Glomerular visceral epithelial cell (primary cell): ENCODE results near the gene CORO1A.
"Not testable (repeated sequence)": the region's sequence is repeated elsewhere in the genome, so short reads cannot be mapped to it uniquely, and the experiment has no call there.

ENCODE experiments used
- DNase-seq: peaks from one replicate; pipeline ENCODE4 v3.0.0-alpha.2; 2016; ENCODE audit errors: extremely low spot score

The CORO1A gene

DNA sequence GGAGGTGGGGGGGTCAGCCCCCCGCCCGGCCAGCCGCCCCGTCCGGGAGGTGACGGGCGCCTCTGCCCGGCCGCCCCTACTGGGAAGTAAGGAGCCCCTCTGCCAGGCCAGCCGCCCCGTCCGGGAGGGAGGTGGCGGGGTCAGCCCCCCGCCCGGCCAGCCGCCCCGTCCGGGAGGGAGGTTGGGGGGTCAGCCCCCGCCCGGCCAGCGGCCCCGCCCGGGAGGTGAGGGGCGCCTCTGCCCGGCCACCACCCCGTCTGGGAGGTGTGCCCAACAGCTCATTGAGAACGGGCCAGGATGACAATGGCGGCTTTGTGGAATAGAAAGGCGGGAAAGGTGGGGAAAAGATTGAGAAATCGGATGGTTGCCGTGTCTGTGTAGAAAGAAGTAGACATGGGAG, 13.3 kb upstream of the CORO1A start:
- DNase-seq = not testable (repeated sequence)

- DNase-seq = no peak
Observed at GRCh38 chr16:30173054-30173453, 10.3 kb upstream of the CORO1A start.

- not testable (repeated sequence) for DNase-seq
Observed at GRCh38 chr16:30176876-30177275, 6.5 kb upstream of the CORO1A start.

GRCh38 chr16:30179195-30179594, 4.2 kb upstream of the CORO1A start:
- no peak for DNase-seq

GRCh38 chr16:30179931-30180330, 3.5 kb upstream of the CORO1A start:
- no peak for DNase-seq

DNA sequence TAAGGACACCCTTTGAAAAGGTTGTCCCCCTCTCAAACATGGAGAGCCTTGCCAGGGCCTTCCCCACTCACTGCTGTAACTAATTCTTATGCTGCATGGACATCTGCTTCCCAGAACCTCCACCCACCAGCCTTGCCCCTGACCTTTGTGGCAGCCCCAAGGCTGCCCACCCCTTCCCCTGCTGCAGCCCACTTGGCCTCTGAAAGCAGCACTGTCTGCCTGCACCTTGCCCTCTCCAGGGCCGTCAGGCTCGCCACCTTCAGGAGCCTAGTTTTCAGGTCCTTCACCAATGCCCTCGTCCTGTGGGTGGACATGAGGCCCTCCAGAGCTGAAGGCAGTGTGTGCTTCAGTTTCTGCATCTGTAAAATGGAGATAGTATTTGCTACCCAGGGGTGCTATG, 2.7 kb upstream of the CORO1A start:
- no peak for DNase-seq

DNA sequence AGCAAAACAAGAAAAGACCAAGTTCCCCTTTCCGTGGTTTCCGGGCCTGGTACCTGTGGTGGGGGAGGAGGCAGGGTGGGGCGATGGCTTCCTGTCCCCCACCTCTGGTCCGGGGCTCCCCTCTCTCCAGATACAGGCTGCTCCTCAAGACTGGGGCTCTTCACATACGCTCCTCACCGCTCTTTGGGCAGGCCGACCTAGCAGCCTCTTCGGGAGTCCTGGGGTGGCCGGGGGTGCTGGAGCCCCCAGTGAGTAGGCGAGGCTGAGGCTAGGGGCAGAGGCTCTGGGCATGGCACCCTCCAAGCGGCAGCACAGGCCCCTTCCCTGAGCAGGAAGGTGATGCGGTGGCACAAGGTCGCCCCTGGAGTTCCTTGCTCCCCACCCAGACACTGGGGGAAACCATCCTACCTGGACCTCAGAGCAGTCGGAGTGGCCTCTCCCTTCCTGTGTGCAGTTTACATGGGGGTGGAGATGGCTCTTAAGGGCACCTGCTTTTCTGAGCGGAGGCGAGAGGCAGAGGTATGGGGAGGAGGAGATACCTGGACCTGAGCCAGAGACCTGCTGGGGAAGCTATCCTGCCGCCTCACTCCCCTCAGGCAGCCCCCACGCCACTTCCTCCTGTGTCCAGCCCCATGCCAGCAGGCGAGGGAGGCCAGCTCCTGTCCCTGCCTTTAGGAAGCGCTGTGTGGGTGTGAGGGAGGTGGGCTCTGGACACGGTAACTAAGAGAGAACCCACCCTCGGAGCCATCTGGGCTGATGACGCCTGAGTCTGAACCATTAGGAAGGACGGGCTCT, 891 bp downstream of the CORO1A start:
- DNase-seq = no peak

DNA sequence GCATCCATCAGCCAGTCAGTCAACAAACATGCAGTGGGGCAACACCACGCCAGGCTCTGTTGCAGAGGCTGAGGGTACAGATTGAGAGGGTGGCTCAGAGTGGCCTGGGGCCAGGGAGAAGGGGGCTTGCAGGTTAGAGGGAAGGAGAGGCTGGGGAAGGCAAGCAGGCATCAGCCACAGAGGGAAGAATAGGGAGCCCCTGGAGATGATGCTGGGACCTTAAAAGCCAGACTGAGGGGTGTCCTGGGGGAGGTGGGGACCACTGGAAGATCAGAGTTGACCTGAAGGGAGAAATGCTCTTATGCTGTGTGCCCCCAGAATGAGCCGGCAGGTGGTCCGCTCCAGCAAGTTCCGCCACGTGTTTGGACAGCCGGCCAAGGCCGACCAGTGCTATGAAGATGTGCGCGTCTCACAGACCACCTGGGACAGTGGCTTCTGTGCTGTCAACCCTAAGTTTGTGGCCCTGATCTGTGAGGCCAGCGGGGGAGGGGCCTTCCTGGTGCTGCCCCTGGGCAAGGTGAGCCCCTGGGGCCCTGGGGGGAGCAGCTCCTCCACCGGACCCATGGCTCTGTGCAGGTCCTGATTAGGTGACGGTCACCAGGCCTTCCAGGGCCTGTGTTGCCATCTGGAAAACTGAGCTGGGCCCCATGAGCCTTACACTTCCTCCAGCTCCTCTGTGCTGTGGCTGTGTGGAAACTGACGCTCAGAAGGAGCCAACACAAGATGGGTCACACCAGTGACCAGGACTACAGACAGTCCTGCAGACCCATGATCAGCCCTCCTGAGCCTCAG, 1.7 kb downstream of the CORO1A start:
- DNase-seq = no peak

- no peak for DNase-seq
Observed at GRCh38 chr16:30185683-30186421, 2.5 kb downstream of the CORO1A start.

DNA sequence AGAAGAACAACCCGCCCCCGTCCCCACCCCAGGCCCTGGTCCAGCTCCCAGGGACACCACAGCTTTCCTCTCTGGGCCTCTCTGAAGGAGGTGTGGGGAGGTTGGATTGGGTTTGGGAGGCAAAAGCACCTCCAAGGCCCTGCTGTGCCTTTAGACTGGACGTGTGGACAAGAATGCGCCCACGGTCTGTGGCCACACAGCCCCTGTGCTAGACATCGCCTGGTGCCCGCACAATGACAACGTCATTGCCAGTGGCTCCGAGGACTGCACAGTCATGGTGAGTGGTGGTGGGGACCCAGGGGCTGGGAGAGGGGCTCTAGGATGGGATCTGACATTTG, 3.0 kb downstream of the CORO1A start:
- DNase-seq = no peak

- peak; percentile 41 for DNase-seq
Observed at GRCh38 chr16:30186782-30187555, 3.6 kb downstream of the CORO1A start.

GRCh38 chr16:30187556-30187865, 4.1 kb downstream of the CORO1A start:
- DNase-seq = no peak

DNA sequence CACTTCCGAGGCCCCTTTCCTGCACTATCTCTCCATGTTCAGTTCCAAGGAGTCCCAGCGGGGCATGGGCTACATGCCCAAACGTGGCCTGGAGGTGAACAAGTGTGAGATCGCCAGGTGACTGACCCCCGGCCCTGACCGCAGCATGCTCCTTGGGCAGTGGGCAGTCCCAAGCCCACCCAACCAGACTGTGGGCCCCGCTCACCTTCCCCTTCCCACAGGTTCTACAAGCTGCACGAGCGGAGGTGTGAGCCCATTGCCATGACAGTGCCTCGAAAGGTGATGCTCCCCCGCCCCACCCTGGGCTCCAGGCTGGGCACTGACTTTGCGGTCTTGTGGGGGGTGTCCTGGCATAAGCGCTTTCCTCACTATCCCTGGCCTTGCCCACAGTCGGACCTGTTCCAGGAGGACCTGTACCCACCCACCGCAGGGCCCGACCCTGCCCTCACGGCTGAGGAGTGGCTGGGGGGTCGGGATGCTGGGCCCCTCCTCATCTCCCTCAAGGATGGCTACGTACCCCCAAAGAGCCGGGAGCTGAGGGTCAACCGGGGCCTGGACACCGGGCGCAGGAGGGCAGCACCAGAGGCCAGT, 4.7 kb downstream of the CORO1A start:
- no peak for DNase-seq

GRCh38 chr16:30191158-30191557, 7.8 kb downstream of the CORO1A start:
- not testable (repeated sequence) for DNase-seq

GRCh38 chr16:30193098-30193497, 9.7 kb downstream of the CORO1A start:
- DNase-seq = not testable (repeated sequence)

- not testable (repeated sequence) for DNase-seq
Observed at GRCh38 chr16:30193615-30194014, 10.2 kb downstream of the CORO1A start, which contains the start of the genes BOLA2B and SLX1A. Gene BOLA2B (minus strand): TSS chr16:30193666. CDS start chr16:30193595, 71 bp downstream. Gene SLX1A (plus strand): TSS chr16:30193875. CDS start chr16:30194085, 210 bp downstream.

DNA sequence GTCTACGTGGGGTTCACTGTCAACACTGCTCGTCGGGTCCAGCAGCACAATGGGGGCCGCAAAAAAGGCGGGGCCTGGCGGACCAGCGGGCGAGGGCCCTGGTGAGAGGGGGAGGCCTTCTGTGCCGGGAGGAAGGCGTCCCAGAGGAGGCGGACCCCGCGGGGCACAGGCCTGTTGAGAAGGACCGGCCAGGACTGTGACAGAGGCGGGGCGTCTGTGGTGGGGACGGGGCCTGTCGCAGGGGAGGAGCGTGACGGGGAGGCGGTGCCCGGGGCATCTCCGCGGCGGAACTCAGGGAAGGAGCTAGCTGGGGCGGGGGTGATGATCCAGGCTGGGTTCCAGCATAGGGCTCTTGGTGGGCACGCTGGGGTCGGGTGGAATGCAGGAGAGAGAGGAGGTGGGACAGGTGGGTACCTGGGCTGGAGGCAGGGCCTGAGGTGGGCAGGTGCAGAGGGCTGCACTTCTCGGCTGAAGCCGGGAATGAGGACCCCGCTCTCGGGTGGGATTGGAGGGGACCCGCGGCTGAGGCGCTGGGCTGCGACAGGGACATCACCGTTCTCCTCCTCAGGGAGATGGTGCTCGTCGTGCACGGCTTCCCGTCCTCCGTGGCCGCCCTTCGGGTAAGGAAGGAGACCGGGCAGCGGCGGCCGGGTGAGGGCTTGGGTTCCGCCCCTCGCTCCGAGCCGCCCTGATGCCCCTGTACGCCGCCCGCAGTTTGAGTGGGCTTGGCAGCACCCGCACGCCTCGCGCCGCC, 10.9 kb downstream of the CORO1A start:
- not testable (repeated sequence) for DNase-seq

GRCh38 chr16:30197001-30197400, 13.6 kb downstream of the CORO1A start:
- DNase-seq = not testable (repeated sequence)

- not testable (repeated sequence) for DNase-seq
Observed at GRCh38 chr16:30199049-30199448, 15.6 kb downstream of the CORO1A start, which contains the start of gene SULT1A3. Gene SULT1A3 (plus strand): TSS chr16:30199255. CDS start chr16:30200729, 1,474 bp downstream.

DNA sequence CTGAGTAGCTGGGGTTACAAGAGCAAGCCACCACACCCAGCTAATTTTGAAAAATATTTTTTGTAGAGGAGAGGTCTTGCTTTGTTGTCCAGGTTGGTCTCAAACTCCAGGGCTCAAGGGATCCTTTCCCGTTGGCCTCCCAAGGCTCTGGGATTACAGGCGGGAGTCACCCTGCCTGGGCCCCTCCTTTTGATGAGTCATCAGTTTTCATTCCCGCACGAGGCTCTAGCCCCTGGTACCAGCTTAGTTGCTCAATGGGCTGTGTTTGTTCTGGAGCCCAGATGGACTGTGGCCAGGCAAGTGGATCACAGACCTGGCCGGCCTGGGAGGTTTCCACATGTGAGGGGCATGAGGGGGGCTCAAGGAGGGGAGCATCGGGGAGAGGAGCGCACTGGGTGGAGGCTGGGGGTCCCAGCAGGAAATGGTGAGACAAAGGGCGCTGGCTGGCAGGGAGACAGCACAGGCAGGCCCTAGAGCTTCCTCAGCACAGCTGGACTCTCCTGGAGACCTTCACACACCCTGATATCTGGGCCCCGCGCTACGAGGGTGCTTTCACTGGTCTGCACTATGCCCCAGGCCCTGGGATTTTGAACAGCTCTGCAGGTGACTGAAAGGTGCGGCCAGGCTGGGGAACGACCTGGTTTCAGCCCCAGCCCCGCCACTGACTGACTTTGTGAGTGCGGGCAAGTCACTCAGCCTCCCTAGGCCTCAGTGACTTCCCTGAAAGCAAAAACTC, 16.4 kb downstream of the CORO1A start:
- DNase-seq = not testable (repeated sequence)
